SK-N-MC (cell line): ENCODE measurements around the gene LY86.

Experiments used
- DNase-seq: peaks from one replicate; pipeline ENCODE4 v3.0.0-alpha.2; 2011; ENCODE audit warnings: low read depth, low spot score
- H3K27ac ChIP-seq: fragments of 200-600 bp; sonication (generic); 2 replicates; pipeline ENCODE4 v1.5.1; 2016; ENCODE audit warnings: mixed run types
- H3K36me3 ChIP-seq: fragments of 200-600 bp; sonication (generic); 2 replicates; pipeline ENCODE4 v1.6.1; 2017; ENCODE audit warnings: antibody characterized with exemption, low read length, mixed read lengths; ENCODE audit not compliant: insufficient read depth
- H3K4me3 ChIP-seq: fragments of 200-600 bp; sonication (generic); 2 replicates; pipeline ENCODE4 v1.5.1; 2016
- H3K9ac ChIP-seq: fragments of 200-600 bp; sonication (generic); 2 replicates; pipeline ENCODE4 v1.8.0; 2017; ENCODE audit warnings: mixed run types, mixed read lengths; ENCODE audit not compliant: insufficient read length
- H3K9me3 ChIP-seq: fragments of 200-600 bp; sonication (generic); 2 replicates; pipeline ENCODE4 v1.6.1; 2017; ENCODE audit warnings: low read depth, mild to moderate bottlenecking, antibody characterized with exemption, low read length, moderate library complexity, mixed read lengths
- EZH2 ChIP-seq: fragments of 200-600 bp; sonication (generic); IDR thresholded peaks from one replicate; pipeline ENCODE4 v1.6.1; 2017; ENCODE audit warnings: antibody characterized with exemption
- FOXP2 ChIP-seq: optimal IDR thresholded peaks from 2 replicates; pipeline ENCODE3; 2011; ENCODE audit warnings: mild to moderate bottlenecking, moderate library complexity; ENCODE audit not compliant: insufficient read depth; ENCODE audit errors: extremely low read length, control extremely low read depth
- POLR2AphosphoS5 ChIP-seq: IDR thresholded peaks from 2 replicates; pipeline ENCODE4 v1.6.1; 2012; ENCODE audit warnings: mild to moderate bottlenecking, low read depth, low read length, borderline replicate concordance

Gene LY86

DNA sequence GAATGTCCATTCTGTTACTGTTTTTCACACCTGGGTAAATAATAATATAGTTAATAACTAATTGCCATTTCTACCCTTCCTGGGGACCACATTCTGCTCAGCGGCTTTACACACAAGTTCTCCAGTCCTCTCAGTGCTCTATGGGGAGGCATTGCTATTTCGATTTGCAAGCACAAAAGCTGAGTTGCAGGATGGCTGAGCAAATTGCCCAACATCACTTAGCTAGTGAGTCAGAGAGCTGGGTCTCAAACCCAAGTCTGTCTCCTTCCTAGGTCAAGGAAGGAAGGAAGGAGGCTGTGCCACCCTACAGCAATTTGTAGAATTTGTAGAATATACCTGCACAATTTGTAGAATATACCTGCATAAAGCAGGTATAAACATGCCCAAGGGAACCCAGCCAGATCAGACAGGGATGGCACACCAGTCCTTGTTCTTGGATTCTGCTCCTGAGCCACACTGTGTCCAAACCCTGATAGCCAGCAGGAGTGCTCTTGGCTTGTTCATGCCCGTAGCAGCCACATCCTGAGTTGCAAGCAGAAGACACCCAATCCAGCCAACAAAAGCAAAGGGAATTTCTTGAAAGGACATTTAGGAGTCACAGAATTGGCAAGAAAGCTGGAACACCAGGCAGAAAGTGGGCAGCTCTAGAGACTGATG, 56.9 kb downstream of the LY86 start:
- Histone ChIP-seq H3K4me3 (no peak overlapping the region), H3K27ac (no peak overlapping the region), H3K36me3 (no peaks in the 10 kb centered on the region), H3K9me3 (no peaks in the 10 kb centered on the region), H3K9ac (no peak overlapping the region)
- TF ChIP-seq EZH2 (no peak), POLR2AphosphoS5 (no peak)
- no peak for DNase-seq

DNA sequence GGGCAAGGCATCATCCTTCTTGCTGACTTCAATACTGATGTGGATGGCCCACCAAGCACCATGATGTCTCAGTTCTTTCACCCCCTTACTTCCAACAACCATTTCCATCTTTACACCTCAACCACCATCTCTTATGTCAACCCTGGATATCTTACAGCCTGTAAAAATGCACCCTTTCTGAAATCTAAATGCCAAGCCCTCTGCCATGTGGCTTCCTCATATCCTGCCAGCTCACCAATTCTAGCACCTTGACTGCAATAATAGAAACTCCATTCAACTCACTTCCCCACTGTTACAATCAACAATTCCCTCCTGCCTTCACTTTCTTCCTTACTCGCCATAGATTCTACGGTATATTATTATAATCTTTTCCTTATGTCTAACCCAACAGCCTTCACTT, 57.9 kb downstream of the LY86 start:
- Histone ChIP-seq H3K9ac (no peak overlapping the region), H3K9me3 (no peaks in the 10 kb centered on the region), H3K27ac (no peak overlapping the region), H3K4me3 (no peak overlapping the region), H3K36me3 (no peaks in the 10 kb centered on the region)
- no peak for DNase-seq
- no peak for TF ChIP-seq FOXP2
- no peak for TF ChIP-seq POLR2AphosphoS5
- TF ChIP-seq EZH2 = no peak

DNA sequence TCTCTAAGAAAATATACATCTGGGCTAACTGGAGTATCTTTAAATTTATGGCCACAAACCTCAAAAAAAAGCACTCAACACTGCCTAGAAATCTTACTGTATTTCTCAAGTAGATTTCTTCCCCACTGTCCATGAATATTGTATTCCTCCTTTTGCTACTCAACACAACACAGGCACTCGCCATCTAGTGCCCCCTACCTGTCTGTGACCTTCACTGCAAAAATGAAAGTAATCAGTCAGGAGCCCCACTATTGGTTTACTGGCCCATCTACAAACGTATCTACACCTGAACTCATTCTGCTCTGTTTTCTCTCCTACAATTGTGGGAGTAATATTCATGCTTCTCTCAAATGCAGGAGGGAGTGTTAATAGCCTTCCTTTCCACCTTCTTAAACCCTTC, 58.3 kb downstream of the LY86 start:
- no peak overlapping the region for H3K27ac ChIP-seq
- no peaks in the 10 kb centered on the region for H3K9me3 ChIP-seq
- no peak overlapping the region for H3K4me3 ChIP-seq
- no peaks in the 10 kb centered on the region for H3K36me3 ChIP-seq
- no peak for DNase-seq
- TF ChIP-seq POLR2AphosphoS5 (no peak), EZH2 (no peak), FOXP2 (no peak)
- H3K9ac ChIP-seq = no peak overlapping the region

DNA sequence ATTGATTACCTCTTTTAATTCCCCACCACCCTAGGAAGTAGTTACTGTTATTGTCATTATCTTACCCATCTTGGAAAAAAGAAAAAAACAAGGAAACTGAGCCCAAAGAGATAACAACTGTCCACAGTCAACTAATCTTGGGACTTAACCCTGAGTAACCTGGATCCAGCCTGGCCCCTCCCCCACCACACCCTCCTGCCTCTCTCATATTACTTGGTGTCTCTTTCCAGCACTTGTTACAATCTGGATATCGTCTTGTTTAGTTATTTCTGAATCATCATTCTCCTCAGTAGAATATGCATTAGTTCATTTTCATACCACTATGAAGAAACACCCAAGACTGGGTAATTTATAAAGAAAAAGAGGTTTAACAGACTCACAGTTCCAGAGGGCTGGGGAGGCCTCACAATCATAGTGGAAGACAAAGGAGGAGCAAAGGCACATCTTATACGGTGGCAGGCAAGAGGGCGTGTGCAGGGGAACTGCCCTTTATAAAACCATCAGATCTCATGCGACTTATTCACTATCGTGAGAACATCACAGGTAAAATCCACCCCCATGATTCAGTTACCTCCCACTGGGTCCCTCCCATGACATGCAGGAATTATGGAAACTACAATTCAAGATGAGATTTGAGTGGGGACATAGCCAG, 60.3 kb downstream of the LY86 start:
- Histone ChIP-seq H3K4me3 (no peak overlapping the region), H3K27ac (no peak overlapping the region), H3K9ac (no peak overlapping the region), H3K36me3 (no peaks in the 10 kb centered on the region), H3K9me3 (no peaks in the 10 kb centered on the region)
- no peak for DNase-seq
- TF ChIP-seq FOXP2 = no peak
- no peak for TF ChIP-seq POLR2AphosphoS5
- TF ChIP-seq EZH2 = no peak

DNA sequence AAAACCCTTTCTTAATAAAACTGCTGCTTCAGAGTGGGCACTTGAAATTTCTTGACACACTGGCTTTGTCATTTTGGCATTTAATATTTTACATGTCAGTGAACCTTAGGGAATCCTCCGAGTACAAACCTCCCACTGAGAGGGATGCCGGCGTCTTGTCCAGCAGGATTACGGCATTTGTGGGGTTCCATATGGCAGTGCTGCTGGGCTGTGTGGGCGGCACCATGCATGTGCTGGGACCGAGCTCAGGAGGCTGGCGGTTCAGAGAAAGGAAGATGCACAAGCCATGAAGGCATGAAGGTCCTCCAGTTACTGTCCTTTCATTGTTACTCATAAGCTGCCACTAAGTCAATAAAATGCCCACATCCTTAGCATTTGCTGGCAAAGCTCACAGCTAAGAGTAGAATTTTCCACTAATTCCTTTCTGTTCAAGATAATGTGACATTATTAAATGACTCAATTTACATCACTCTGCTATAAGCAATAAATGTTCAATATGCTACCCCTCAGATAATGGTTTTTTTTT, 61.4 kb downstream of the LY86 start:
- H3K9ac ChIP-seq = no peak overlapping the region
- H3K27ac ChIP-seq = no peak overlapping the region
- H3K9me3 ChIP-seq = no peaks in the 10 kb centered on the region
- TF ChIP-seq POLR2AphosphoS5 (no peak), EZH2 (no peak), FOXP2 (no peak)
- H3K36me3 ChIP-seq = no peaks in the 10 kb centered on the region
- no peak for DNase-seq
- H3K4me3 ChIP-seq = no peak overlapping the region

DNA sequence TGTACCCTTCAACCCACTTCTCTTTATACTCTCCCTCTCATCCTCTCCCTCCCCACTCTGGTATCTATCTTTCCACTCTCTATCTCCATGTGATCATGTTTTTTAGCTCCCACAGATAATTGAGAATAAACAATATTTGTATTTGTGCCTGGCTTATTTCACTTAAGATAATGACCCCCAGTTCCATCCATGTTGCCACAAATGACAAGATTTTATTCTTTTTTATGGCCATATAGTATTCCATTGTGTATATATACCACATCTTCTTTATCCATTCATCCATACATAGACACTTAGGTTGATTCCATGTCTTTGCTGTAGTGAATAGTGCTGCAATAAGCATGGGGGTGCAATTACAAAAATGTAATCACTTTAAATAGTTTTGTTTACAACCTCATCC, 62.3 kb downstream of the LY86 start:
- DNase-seq = no peak

DNA sequence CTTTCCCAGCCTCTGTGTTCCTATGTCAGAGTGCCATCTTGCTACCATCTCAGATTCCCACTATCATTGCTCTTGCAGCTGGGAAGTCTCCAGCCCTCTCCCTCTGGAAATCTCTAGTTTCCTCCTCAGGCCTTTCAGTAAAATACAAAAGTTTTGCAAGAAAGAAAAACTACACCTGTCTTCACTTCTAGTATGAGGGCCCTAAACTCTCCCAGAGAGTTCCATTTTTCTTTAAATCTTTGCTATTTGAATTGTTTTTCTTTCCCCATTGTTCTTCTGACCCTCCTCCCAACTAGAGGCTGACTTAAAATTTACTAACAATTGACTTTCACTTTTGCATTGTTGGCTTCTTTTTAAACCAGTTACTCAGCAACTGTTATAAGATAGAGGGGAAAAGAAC, 62.8 kb downstream of the LY86 start:
- Histone ChIP-seq H3K36me3 (no peaks in the 10 kb centered on the region), H3K27ac (no peak overlapping the region), H3K4me3 (no peak overlapping the region), H3K9me3 (no peaks in the 10 kb centered on the region), H3K9ac (no peak overlapping the region)
- no peak for DNase-seq
- no peak for TF ChIP-seq EZH2
- no peak for TF ChIP-seq POLR2AphosphoS5
- no peak for TF ChIP-seq FOXP2

More for the DNA sequence above, 62.3 kb downstream of the LY86 start:
- TF ChIP-seq EZH2 = no peak
- no peaks in the 10 kb centered on the region for H3K9me3 ChIP-seq
- no peak overlapping the region for H3K9ac ChIP-seq
- H3K36me3 ChIP-seq = no peaks in the 10 kb centered on the region
- no peak overlapping the region for H3K4me3 ChIP-seq
- no peak overlapping the region for H3K27ac ChIP-seq

DNA sequence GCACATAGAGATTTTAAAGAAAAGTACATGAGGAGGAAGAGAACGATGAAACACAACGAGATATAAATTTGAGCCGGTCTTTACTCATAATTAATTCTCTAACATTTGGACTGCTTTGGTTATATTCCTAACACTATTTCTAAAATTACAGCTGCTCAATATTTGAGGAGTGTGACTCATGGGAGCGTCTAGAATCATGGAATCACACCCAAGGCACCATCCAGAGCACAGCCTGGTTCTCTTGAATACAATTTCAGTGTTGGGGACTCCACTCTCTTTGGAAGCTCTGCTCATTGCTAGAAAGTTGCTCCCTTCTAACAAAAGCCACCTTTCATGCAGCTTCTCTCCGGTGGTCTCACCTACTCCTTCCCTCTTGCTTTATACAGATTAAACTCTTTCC, 64.4 kb downstream of the LY86 start:
- no peaks in the 10 kb centered on the region for H3K9me3 ChIP-seq
- H3K36me3 ChIP-seq = no peaks in the 10 kb centered on the region
- H3K4me3 ChIP-seq = no peak overlapping the region
- H3K27ac ChIP-seq = no peak overlapping the region
- no peak for DNase-seq
- H3K9ac ChIP-seq = no peak overlapping the region
- TF ChIP-seq EZH2 (no peak), POLR2AphosphoS5 (no peak), FOXP2 (no peak)
